Thyroid gland (tissue), 4 donors: Measurements from ENCODE around the gene NUFIP1.

Experiments used
- CTCF ChIP-seq, 6 experiments: fragments of 200-600 bp in 3 of 6; fragments of 450-650 bp in 3 of 6; sonication (generic) in 3 of 6; IDR thresholded peaks; one replicate each; pipeline ENCODE4 v1.5.1; 2016 to 2019; ENCODE audit warnings: antibody characterized with exemption in 6 of 6, mild to moderate bottlenecking in 2 of 6, inconsistent platforms in 1 of 6, moderate library complexity in 1 of 6
- POLR2A ChIP-seq, 2 donors: fragments of 450-650 bp; IDR thresholded peaks; one replicate each; pipeline ENCODE4 v1.6.1; 2017; ENCODE audit warnings: antibody characterized with exemption in 2 of 2, mild to moderate bottlenecking in 2 of 2, moderate library complexity in 1 of 2

GRCh38 chr13:44932171-44932849 lies 57.0 kb downstream of the NUFIP1 start:
- TF ChIP-seq CTCF (IDR thresholded peaks at IDR 0.05) (no peak), POLR2A (IDR thresholded peaks at IDR 0.05) (no peak)
